Natural killer cell (primary cell): ENCODE data around the gene EARS2. TPM values are rescaled to one million over a fixed set of nuclear protein-coding genes. Genes with fewer than 3 reads are reported as not detected.

Experiments used
- ATAC-seq, 3 donors: fragments of 150-1000 bp in 2 of 3; fragments of 200-7000 bp in 1 of 3; cut with Tn5 transposase; 1 replicate in 1 of 3; 2 replicates in 2 of 3; pipeline ENCODE4 v1.10.0; 2021; ENCODE audit warnings: mild to moderate bottlenecking in 2 of 3, moderate library complexity in 2 of 3
- DNase-seq, 2 donors: peaks; one replicate each; pipeline versions ENCODE4 v3.0.0 to v3.0.0-alpha.2; 2013 to 2021; ENCODE audit warnings: mixed read lengths in 1 of 2
- H3K27ac ChIP-seq: one replicate; pipeline ENCODE4 v1.5.1; 2013; ENCODE audit warnings: mild to moderate bottlenecking, low read length
- H3K27me3 ChIP-seq: one replicate; pipeline ENCODE4 v1.6.1; 2013; ENCODE audit warnings: low read length; ENCODE audit not compliant: control insufficient read depth, insufficient read depth
- H3K36me3 ChIP-seq: one replicate; pipeline ENCODE4 v1.6.1; 2013; ENCODE audit warnings: low read length; ENCODE audit not compliant: control insufficient read depth, insufficient read depth
- H3K4me1 ChIP-seq: one replicate; pipeline ENCODE4 v1.6.1; 2013; ENCODE audit warnings: low read length; ENCODE audit not compliant: control insufficient read depth, insufficient read depth
- H3K4me3 ChIP-seq: one replicate; pipeline ENCODE4 v1.5.1; 2013; ENCODE audit warnings: low read length
- H3K9me3 ChIP-seq: one replicate; pipeline ENCODE4 v1.6.1; 2013; ENCODE audit warnings: low read length; ENCODE audit not compliant: control insufficient read depth, insufficient read depth
- H3K27ac Mint-ChIP-seq, 2 donors: one replicate each; pipeline ENCODE4 v1.8.0; 2022; ENCODE audit warnings: mild to moderate bottlenecking in 2 of 2, mixed read lengths in 2 of 2, moderate library complexity in 1 of 2
- H3K27me3 Mint-ChIP-seq, 2 donors: one replicate each; pipeline ENCODE4 v1.8.0; 2022; ENCODE audit warnings: low read depth in 2 of 2, mixed read lengths in 2 of 2
- H3K36me3 Mint-ChIP-seq: one replicate; pipeline ENCODE4 v1.8.0; 2022; ENCODE audit warnings: mixed read lengths
- H3K4me1 Mint-ChIP-seq, 2 donors: one replicate each; pipeline ENCODE4 v1.8.0; 2022; ENCODE audit warnings: mixed read lengths in 2 of 2
- H3K4me3 Mint-ChIP-seq: one replicate; pipeline ENCODE4 v1.8.0; 2022; ENCODE audit warnings: mild to moderate bottlenecking, moderate library complexity, mixed read lengths
- H3K9me3 Mint-ChIP-seq, 2 donors: one replicate each; pipeline ENCODE4 v1.8.0; 2022; ENCODE audit warnings: mixed read lengths in 2 of 2
- WGBS: methylation state at CpG from one replicate; pipeline ENCODE4 v1.1.7; 2013; ENCODE audit warnings: missing lambda C conversion rate; ENCODE audit not compliant: insufficient coverage; 5-methylcytosine and 5-hydroxymethylcytosine counted together
- intact Hi-C: fragments of 100-400 bp; cut with micrococcal nuclease; formaldehyde crosslinking; loops from one replicate; pipeline ENCODE4 v1.14.2; 2022
- total RNA-seq, 4 donors: library from RNA; stranded (reverse); fragments of 120-200 nt in 1 of 4; gene quantifications; one replicate each; pipeline versions ENCODE4 v1.2.3 to v1.2.4, GENCODE V29; 2013 to 2022
- TF ChIP-seq, protein P1 (sequence below): fragments of 200-600 bp; IDR thresholded peaks from one replicate; pipeline ENCODE4 v1.8.0; 2022; ENCODE audit warnings: antibody characterized with exemption

The EARS2 gene
- total RNA-seq, 3 donors from 2014 or later (not counting 1 experiment from before 2014, with no cell fraction given): 12.1 to 14.2 (median 12.4) TPM

DNA sequence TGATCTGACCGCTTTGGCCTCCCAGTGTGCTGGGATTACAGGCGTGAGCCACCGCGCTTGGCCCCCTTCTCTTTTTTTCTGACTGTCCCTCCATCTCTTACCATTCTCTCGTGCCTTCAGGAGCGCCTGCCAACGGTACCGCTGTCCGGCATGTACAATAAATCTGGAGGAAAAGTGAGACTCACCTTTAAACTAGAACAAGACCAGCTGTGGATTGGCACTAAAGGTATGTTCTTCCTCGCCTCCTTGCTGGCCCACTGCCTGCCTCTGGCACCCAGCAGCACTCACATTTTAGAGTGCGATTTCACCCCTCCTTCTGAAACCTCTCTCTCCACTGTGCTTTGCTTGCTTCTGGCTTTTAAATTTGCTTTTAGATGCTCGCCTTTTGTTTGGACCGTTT is 5.4 kb upstream of the EARS2 start:
- Histone ChIP-seq H3K27me3 (no peaks in the 10 kb centered on the region), H3K9me3 (no peaks in the 10 kb centered on the region), H3K4me3 (no peak overlapping the region), H3K4me1 (peaks cover 8% of the 10 kb centered on the region), H3K27ac (no peak overlapping the region), H3K36me3 (peaks cover 62% of the 10 kb centered on the region)
- no peaks in the 10 kb centered on the region for H3K27me3 Mint-ChIP-seq
- no peaks in the 10 kb centered on the region for H3K9me3 Mint-ChIP-seq
- WGBS: 97% methylated on average over 13 of the region's 13 CpGs
- TF ChIP-seq, protein P1, sequence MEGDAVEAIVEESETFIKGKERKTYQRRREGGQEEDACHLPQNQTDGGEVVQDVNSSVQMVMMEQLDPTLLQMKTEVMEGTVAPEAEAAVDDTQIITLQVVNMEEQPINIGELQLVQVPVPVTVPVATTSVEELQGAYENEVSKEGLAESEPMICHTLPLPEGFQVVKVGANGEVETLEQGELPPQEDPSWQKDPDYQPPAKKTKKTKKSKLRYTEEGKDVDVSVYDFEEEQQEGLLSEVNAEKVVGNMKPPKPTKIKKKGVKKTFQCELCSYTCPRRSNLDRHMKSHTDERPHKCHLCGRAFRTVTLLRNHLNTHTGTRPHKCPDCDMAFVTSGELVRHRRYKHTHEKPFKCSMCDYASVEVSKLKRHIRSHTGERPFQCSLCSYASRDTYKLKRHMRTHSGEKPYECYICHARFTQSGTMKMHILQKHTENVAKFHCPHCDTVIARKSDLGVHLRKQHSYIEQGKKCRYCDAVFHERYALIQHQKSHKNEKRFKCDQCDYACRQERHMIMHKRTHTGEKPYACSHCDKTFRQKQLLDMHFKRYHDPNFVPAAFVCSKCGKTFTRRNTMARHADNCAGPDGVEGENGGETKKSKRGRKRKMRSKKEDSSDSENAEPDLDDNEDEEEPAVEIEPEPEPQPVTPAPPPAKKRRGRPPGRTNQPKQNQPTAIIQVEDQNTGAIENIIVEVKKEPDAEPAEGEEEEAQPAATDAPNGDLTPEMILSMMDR: no peak
- H3K36me3 Mint-ChIP-seq: peaks cover 23% of the 10 kb centered on the region
- H3K27ac Mint-ChIP-seq: peak overlapping the region in 1 of 2 donors; percentile 54
- intact Hi-C loops: no loop called here
- peaks cover 10 to 19% of the 10 kb centered on the region in 2 donors for H3K4me1 Mint-ChIP-seq
- DNase-seq: no peak
- ATAC-seq: no peak
- no peak overlapping the region for H3K4me3 Mint-ChIP-seq

DNA sequence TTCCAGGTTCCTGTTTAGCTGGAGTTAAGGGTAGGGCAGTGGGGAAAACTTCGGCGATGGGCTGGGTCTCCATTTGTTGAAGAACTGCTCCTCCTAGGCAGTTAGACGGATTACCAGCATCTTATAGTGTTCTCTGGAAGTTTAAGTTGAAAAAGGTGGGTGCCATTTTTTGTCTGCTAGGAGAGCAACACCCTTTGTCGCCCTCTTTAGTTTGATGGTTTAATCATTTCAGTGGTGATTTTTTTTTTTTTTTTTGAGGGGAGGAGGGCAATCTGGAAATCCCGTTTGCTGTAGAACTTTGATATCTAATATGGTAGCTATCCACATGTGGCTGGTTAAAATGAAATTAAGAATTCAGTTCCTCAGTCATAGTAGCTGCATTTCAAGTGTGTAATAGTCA is 4.4 kb upstream of the EARS2 start:
- Mint-ChIP-seq H3K4me3 (no peak overlapping the region), H3K9me3 (no peaks in the 10 kb centered on the region), H3K27ac (peak overlapping the region in 1 of 2 donors; percentile 54), H3K4me1 (peaks cover 16 to 24% of the 10 kb centered on the region in 2 donors), H3K36me3 (peaks cover 23% of the 10 kb centered on the region), H3K27me3 (no peaks in the 10 kb centered on the region)
- ATAC-seq (no peak), DNase-seq (no peak)
- H3K27ac ChIP-seq: no peak overlapping the region
- H3K4me3 ChIP-seq: no peak overlapping the region
- H3K36me3 ChIP-seq: peaks cover 53% of the 10 kb centered on the region
- intact Hi-C loops: no loop called here
- H3K27me3 ChIP-seq: no peaks in the 10 kb centered on the region
- H3K4me1 ChIP-seq: peaks cover 13% of the 10 kb centered on the region
- TF ChIP-seq, protein P1: no peak
- no peaks in the 10 kb centered on the region for H3K9me3 ChIP-seq
- WGBS: 85% methylated on average over 5 of the region's 5 CpGs

DNA sequence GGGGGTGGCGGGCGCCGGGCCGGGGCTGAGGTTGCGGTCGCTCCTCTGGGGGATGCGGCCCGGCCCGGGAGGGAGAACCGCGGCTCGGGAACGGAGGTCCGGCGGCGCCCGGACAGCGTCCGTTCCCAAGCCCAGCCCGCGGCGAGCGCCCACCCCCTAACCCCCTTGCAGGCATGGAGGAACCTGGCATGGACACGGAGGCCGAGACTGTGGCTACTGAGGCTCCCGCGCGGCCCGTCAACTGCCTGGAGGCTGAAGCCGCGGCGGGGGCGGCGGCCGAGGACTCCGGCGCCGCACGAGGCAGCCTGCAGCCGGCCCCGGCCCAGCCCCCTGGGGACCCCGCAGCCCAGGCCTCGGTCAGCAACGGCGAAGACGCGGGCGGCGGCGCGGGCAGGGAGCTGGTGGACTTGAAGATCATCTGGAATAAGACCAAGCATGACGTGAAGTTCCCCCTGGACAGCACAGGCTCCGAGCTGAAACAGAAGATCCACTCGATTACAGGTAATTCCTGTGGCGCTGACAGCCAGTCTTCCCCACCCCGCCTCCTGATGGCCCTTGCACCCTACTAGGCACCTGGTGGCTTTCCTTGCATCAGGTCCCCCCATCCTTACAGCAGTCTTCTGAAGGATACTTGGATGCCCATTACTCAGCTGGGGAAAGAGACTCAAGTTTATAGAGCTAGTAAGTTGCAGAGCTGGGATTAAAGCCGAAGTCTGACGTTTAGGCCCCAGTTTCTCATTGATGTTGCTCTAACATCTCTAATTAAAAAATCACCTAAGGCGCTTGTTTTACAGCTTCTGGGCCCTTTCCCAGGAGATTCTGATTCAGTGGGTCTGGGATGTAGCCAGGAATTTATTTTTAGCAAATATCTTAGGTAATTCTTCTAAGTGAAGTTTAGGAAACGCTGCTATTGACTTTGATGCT is 891 bp upstream of the EARS2 start:
- 2% methylated on average over 59 of the region's 60 CpGs for WGBS
- Mint-ChIP-seq H3K4me3 (peak overlapping the region; percentile 95), H3K4me1 (peaks cover 20 to 28% of the 10 kb centered on the region in 2 donors), H3K27ac (peak overlapping the region; percentile 90 to 94), H3K9me3 (no peaks in the 10 kb centered on the region), H3K36me3 (peaks cover 10% of the 10 kb centered on the region), H3K27me3 (no peaks in the 10 kb centered on the region)
- peak in 1 of 2 donors; percentile 36 for DNase-seq
- Histone ChIP-seq H3K27ac (peak overlapping the region; percentile 74), H3K27me3 (no peaks in the 10 kb centered on the region), H3K4me1 (peaks cover 19% of the 10 kb centered on the region), H3K9me3 (no peaks in the 10 kb centered on the region), H3K4me3 (peak overlapping the region; percentile 75), H3K36me3 (peaks cover 27% of the 10 kb centered on the region)
- ATAC-seq: peak; percentile 11 to 18 (median 13)
- intact Hi-C loops: loop anchor here (1.0 to 5.0 kb wide), 4 partner anchors 38 to 106 kb away; partner anchors contain the start of genes COG7, DCTN5, NDUFAB1 and PALB2
- TF ChIP-seq, protein P1: no peak
